HepG2 (cell line): ENCODE measurements around the gene MRPL57.

ENCODE experiments used
- CTCF ChIP-seq: sonication (generic); formaldehyde crosslinking; IDR thresholded peaks from 2 replicates; pipeline ENCODE4 v1.5.0; 2020; ENCODE audit warnings: mild to moderate bottlenecking, missing genetic modification reagents, moderate library complexity
- FLYWCH1 ChIP-seq: sonication (generic); formaldehyde crosslinking; IDR thresholded peaks from 2 replicates; pipeline ENCODE4 v1.8.1; 2023; ENCODE audit warnings: mild to moderate bottlenecking, missing genetic modification reagents
- KDM5B ChIP-seq: sonication (generic); formaldehyde crosslinking; IDR thresholded peaks from 2 replicates; pipeline ENCODE4 v1.4.0; 2020; ENCODE audit warnings: missing genetic modification reagents, mild to moderate bottlenecking, borderline replicate concordance
- SIN3B ChIP-seq: fragments of 150-350 bp; IDR thresholded peaks from 2 replicates; pipeline ENCODE4 v1.6.1; 2014; ENCODE audit warnings: low read length

GRCh38 chr13:21134475-21134874 lies 42.0 kb upstream of the MRPL57 start:
- TF ChIP-seq CTCF (CRISPR knock-in tag) (no peak), FLYWCH1 (CRISPR knock-in tag) (no peak), KDM5B (no peak), SIN3B (no peak)
